HuH-7.5 (cell line): ENCODE data around the gene EBI3.
A peak's percentile ranks its signal among the peaks of the same experiment; 100 is the strongest.
"Not testable (repeated sequence)": the region's sequence is repeated elsewhere in the genome, so short reads cannot be mapped to it uniquely, and the experiment has no call there.

ENCODE experiments used
- DNase-seq: peaks from one replicate; pipeline ENCODE4 v3.0.0; 2011; ENCODE audit warnings: low spot score

The EBI3 gene

GRCh38 chr19:4278010-4278409 lies 48.7 kb downstream of the EBI3 start:
- no peak for DNase-seq

- DNase-seq: peak; percentile 55
These were observed 49.3 kb downstream of the EBI3 start, which contains the start of gene SHD for GRCh38 chr19:4278419-4279266. TSS of gene SHD (plus strand) at chr19:4279266. CDS start at chr19:4280064, 798 bp downstream.

GRCh38 chr19:4279267-4279529 lies 49.9 kb downstream of the EBI3 start:
- DNase-seq: no peak

GRCh38 chr19:4279530-4280422 lies 50.5 kb downstream of the EBI3 start:
- no peak for DNase-seq

GRCh38 chr19:4284176-4284958 lies 55.0 kb downstream of the EBI3 start:
- peak; percentile 100 for DNase-seq

GRCh38 chr19:4284974-4285373 lies 55.7 kb downstream of the EBI3 start:
- DNase-seq: no peak

- not testable (repeated sequence) for DNase-seq
These were observed 56.8 kb downstream of the EBI3 start for GRCh38 chr19:4286141-4286540.
